Activated CD8-positive, alpha-beta T cell treated with anti-CD3 and anti-CD28 coated beads for 36 hours (primary cell): ENCODE measurements around the gene YES1. TPM values are rescaled to one million over a fixed set of nuclear protein-coding genes. Genes with fewer than 3 reads are reported as not detected.

ENCODE experiments used
- ATAC-seq: fragments of 200-7000 bp; cut with Tn5 transposase; one replicate; pipeline ENCODE4 v1.10.0; 2021; ENCODE audit warnings: mild to moderate bottlenecking, moderate library complexity
- CTCF ChIA-PET: fragments of 350-600 bp; sonication (Branson Sonifier 250); formaldehyde crosslinking; loops from one replicate; lab custom pipeline; 2021; ENCODE audit warnings: antibody characterized with exemption; lab: Charles Lee
- POLR2A ChIA-PET: fragments of 350-600 bp; sonication (Branson Sonifier 250); formaldehyde crosslinking; loops from one replicate; lab custom pipeline; 2021; ENCODE audit warnings: antibody characterized with exemption; lab: Charles Lee
- DNase-seq: peaks from one replicate; pipeline ENCODE4 v3.0.0-alpha.2; 2020
- H3K27ac Mint-ChIP-seq: one replicate; pipeline ENCODE4 v1.8.0; 2021; ENCODE audit warnings: mild to moderate bottlenecking, mixed read lengths
- H3K27me3 Mint-ChIP-seq: one replicate; pipeline ENCODE4 v1.8.0; 2021; ENCODE audit warnings: mixed read lengths
- H3K36me3 Mint-ChIP-seq: one replicate; pipeline ENCODE4 v1.8.0; 2021; ENCODE audit warnings: low read depth, mixed read lengths
- H3K4me1 Mint-ChIP-seq: one replicate; pipeline ENCODE4 v1.8.0; 2021; ENCODE audit warnings: low read depth, mixed read lengths
- H3K4me3 Mint-ChIP-seq: one replicate; pipeline ENCODE4 v1.8.0; 2021; ENCODE audit warnings: mild to moderate bottlenecking, moderate library complexity, mixed read lengths
- H3K9me3 Mint-ChIP-seq: one replicate; pipeline ENCODE4 v1.8.0; 2021; ENCODE audit warnings: mixed read lengths
- CTCF ChIP-seq: fragments of 200-600 bp; IDR thresholded peaks from one replicate; pipeline ENCODE4 v1.8.0; 2022; ENCODE audit warnings: antibody characterized with exemption, mild to moderate bottlenecking
- intact Hi-C: fragments of 100-400 bp; cut with micrococcal nuclease; formaldehyde crosslinking; loops from one replicate; pipeline ENCODE4 v1.10.0; 2022
- total RNA-seq, 2 experiments: library from RNA; stranded (reverse); gene quantifications; one replicate each; pipeline ENCODE4 v1.2.3, GENCODE V29; 2021

YES1 gene
- total RNA-seq, 2 experiments from 2014 or later, result 38.8 to 40.0 TPM

GRCh38 chr18:848062-848861, 36.2 kb upstream of the YES1 start:
- Mint-ChIP-seq H3K4me3 (no peak overlapping the region), H3K9me3 (no peaks in the 10 kb centered on the region), H3K27ac (no peak overlapping the region), H3K4me1 (no peaks in the 10 kb centered on the region), H3K36me3 (no peaks in the 10 kb centered on the region), H3K27me3 (no peaks in the 10 kb centered on the region)
- POLR2A ChIA-PET, result no interaction called here
- TF ChIP-seq CTCF, result no peak
- CTCF ChIA-PET, result interaction anchor here (1.0 to 2.4 kb wide), 3 partner anchors 9 to 106 kb away, joined by 3 to 12 read pairs (median 5); no protein-coding TSS in a partner anchor
- ATAC-seq (no peak), DNase-seq (no peak)
- intact Hi-C loops, result no loop called here

- ChIA-PET POLR2A (interaction anchor here (0.6 kb wide), 1 partner anchor 73 kb away, joined by 3 read pairs; no protein-coding TSS in a partner anchor), CTCF (no interaction called here)
- no peaks in the 10 kb centered on the region for H3K27me3 Mint-ChIP-seq
- H3K36me3 Mint-ChIP-seq, result no peaks in the 10 kb centered on the region
- TF ChIP-seq CTCF, result no peak
- no peak for DNase-seq
- H3K4me1 Mint-ChIP-seq, result no peaks in the 10 kb centered on the region
- H3K27ac Mint-ChIP-seq, result no peak overlapping the region
- H3K9me3 Mint-ChIP-seq, result no peaks in the 10 kb centered on the region
- ATAC-seq, result no peak
- intact Hi-C loops, result no loop called here
- H3K4me3 Mint-ChIP-seq, result no peak overlapping the region
Measured at GRCh38 chr18:845152-845819, 33.2 kb upstream of the YES1 start.

GRCh38 chr18:841647-842370, 29.8 kb upstream of the YES1 start:
- ATAC-seq, result no peak

GRCh38 chr18:840516-840915, 28.5 kb upstream of the YES1 start:
- TF ChIP-seq CTCF, result no peak
- H3K9me3 Mint-ChIP-seq, result no peaks in the 10 kb centered on the region
- ChIA-PET POLR2A (no interaction called here), CTCF (interaction anchor here (1.0 to 3.8 kb wide), 14 partner anchors 10 to 225 kb away, joined by 3 to 94 read pairs (median 8); partner anchors contain the start of gene ENOSF1)
- no peak overlapping the region for H3K4me3 Mint-ChIP-seq
- H3K36me3 Mint-ChIP-seq, result no peaks in the 10 kb centered on the region
- no peak overlapping the region for H3K27ac Mint-ChIP-seq
- ATAC-seq, result no peak
- peaks cover 5% of the 10 kb centered on the region for H3K4me1 Mint-ChIP-seq
- DNase-seq, result no peak
- H3K27me3 Mint-ChIP-seq, result no peaks in the 10 kb centered on the region
- intact Hi-C loops, result no loop called here

More at GRCh38 chr18:841647-842370, 29.8 kb upstream of the YES1 start:
- POLR2A ChIA-PET, result no interaction called here
- CTCF ChIA-PET, result interaction anchor here (0.7 to 3.8 kb wide), 8 partner anchors 11 to 217 kb away, joined by 3 to 94 read pairs (median 18); partner anchors contain the start of gene ENOSF1
- Mint-ChIP-seq H3K4me1 (peaks cover 5% of the 10 kb centered on the region), H3K27me3 (no peaks in the 10 kb centered on the region), H3K9me3 (no peaks in the 10 kb centered on the region), H3K27ac (no peak overlapping the region), H3K4me3 (no peak overlapping the region), H3K36me3 (no peaks in the 10 kb centered on the region)
- intact Hi-C loops, result no loop called here
- no peak for DNase-seq
- TF ChIP-seq CTCF, result no peak
